Measurements from ENCODE around the gene MYOZ2.
"Not testable (repeated sequence)": the region's sequence is repeated elsewhere in the genome, so short reads cannot be mapped to it uniquely, and the experiment has no call there.

MYOZ2 gene

GRCh38 chr4:119128148-119128547 is 7.5 kb upstream of the MYOZ2 start:
- no peak for DNase-seq (ENCODE audit: low read depth in 2 of 2)

GRCh38 chr4:119130365-119131065 is 5.1 kb upstream of the MYOZ2 start:
- no peak for DNase-seq (ENCODE audit: low read depth in 2 of 2)

GRCh38 chr4:119131164-119131563 is 4.5 kb upstream of the MYOZ2 start:
- no peak for DNase-seq (ENCODE audit: low read depth in 2 of 2)

- no peak for DNase-seq (ENCODE audit: low read depth in 2 of 2)
These were observed 3.3 kb upstream of the MYOZ2 start for GRCh38 chr4:119132306-119132705.

- DNase-seq (ENCODE audit: low read depth in 2 of 2) = no peak
These were observed 914 bp downstream of the MYOZ2 start for GRCh38 chr4:119136546-119136945.

- no peak for DNase-seq (ENCODE audit: low read depth in 2 of 2)
These were observed 2.4 kb downstream of the MYOZ2 start for GRCh38 chr4:119138046-119138445.

GRCh38 chr4:119139311-119139710 is 3.7 kb downstream of the MYOZ2 start:
- no peak for DNase-seq (ENCODE audit: low read depth in 2 of 2)

GRCh38 chr4:119139822-119140252 is 4.2 kb downstream of the MYOZ2 start:
- no peak for DNase-seq (ENCODE audit: low read depth in 2 of 2)

GRCh38 chr4:119141283-119141682 is 5.7 kb downstream of the MYOZ2 start:
- not testable (repeated sequence) for DNase-seq (ENCODE audit: low read depth in 2 of 2)

GRCh38 chr4:119142833-119143232 is 7.2 kb downstream of the MYOZ2 start:
- DNase-seq (ENCODE audit: low read depth in 2 of 2) = no peak

- DNase-seq (ENCODE audit: low read depth in 2 of 2) = not testable (repeated sequence)
These were observed 7.7 kb downstream of the MYOZ2 start for GRCh38 chr4:119143341-119143740.

- no peak for DNase-seq (ENCODE audit: low read depth in 2 of 2)
These were observed 13.5 kb downstream of the MYOZ2 start for GRCh38 chr4:119149110-119149509.

GRCh38 chr4:119151161-119151560 is 15.5 kb downstream of the MYOZ2 start:
- DNase-seq (ENCODE audit: low read depth in 2 of 2) = no peak

- no peak for DNase-seq (ENCODE audit: low read depth in 2 of 2)
These were observed 17.1 kb downstream of the MYOZ2 start for GRCh38 chr4:119152741-119153140.

- DNase-seq (ENCODE audit: low read depth in 2 of 2) = no peak
These were observed 26.5 kb downstream of the MYOZ2 start for GRCh38 chr4:119162174-119162573.

- DNase-seq (ENCODE audit: low read depth in 2 of 2) = no peak
These were observed 30.1 kb downstream of the MYOZ2 start for GRCh38 chr4:119165767-119166166.

- DNase-seq (ENCODE audit: low read depth in 2 of 2) = no peak
These were observed 34.6 kb downstream of the MYOZ2 start for GRCh38 chr4:119170195-119170594.

GRCh38 chr4:119172223-119172622 is 36.6 kb downstream of the MYOZ2 start:
- no peak for DNase-seq (ENCODE audit: low read depth in 2 of 2)

GRCh38 chr4:119173729-119174361 is 38.2 kb downstream of the MYOZ2 start:
- not testable (repeated sequence) for DNase-seq (ENCODE audit: low read depth in 2 of 2)

GRCh38 chr4:119179011-119179410 is 43.4 kb downstream of the MYOZ2 start:
- DNase-seq (ENCODE audit: low read depth in 2 of 2) = no peak

GRCh38 chr4:119184128-119184527 is 48.5 kb downstream of the MYOZ2 start:
- DNase-seq (ENCODE audit: low read depth in 2 of 2) = no peak

- no peak for DNase-seq (ENCODE audit: low read depth in 2 of 2)
These were observed 54.0 kb downstream of the MYOZ2 start for GRCh38 chr4:119189638-119190037.

- no peak for DNase-seq (ENCODE audit: low read depth in 2 of 2)
These were observed 54.7 kb downstream of the MYOZ2 start for GRCh38 chr4:119190354-119190753.

GRCh38 chr4:119191505-119191904 is 55.9 kb downstream of the MYOZ2 start:
- no peak for DNase-seq (ENCODE audit: low read depth in 2 of 2)
